ENCODE measurements around the gene LSM12. TPM values are rescaled to one million over a fixed set of nuclear protein-coding genes. Genes with fewer than 3 reads are reported as not detected.

LSM12 gene
- total RNA-seq, 1 experiment from 2014 or later, result 128 TPM

GRCh38 chr17:44081681-44082080 is 15.2 kb upstream of the LSM12 start:
- Histone ChIP-seq H3K9me3 (ENCODE audit: control insufficient read depth, low read depth, low read length) (no peaks in the 10 kb centered on the region), H2BK12ac (ENCODE audit: insufficient read length, low read depth, low read length) (no peak overlapping the region), H3K14ac (ENCODE audit: insufficient read depth, low read length) (no peak overlapping the region), H3K79me2 (ENCODE audit: insufficient read depth, low read length) (no peaks in the 10 kb centered on the region), H2AK5ac (ENCODE audit: insufficient read length, low read length) (no peak overlapping the region), H3K27me3 (ENCODE audit: insufficient read depth, low read length) (no peaks in the 10 kb centered on the region), H4K8ac (replicated peaks; ENCODE audit: insufficient read length, low read depth, low read length) (no peak overlapping the region), H4K91ac (ENCODE audit: insufficient read length, low read depth, low read length) (no peak overlapping the region), H2BK5ac (ENCODE audit: insufficient read length, low read length) (no peak overlapping the region), H3K79me1 (ENCODE audit: insufficient read depth, low read depth, low read length, poor library complexity, severe bottlenecking) (no peaks in the 10 kb centered on the region), H4K20me1 (ENCODE audit: control insufficient read depth, insufficient read depth, insufficient read length) (no peaks in the 10 kb centered on the region), H3K23me2 (ENCODE audit: insufficient read length, low read depth, low read length, poor library complexity, severe bottlenecking) (no peaks in the 10 kb centered on the region), H3K56ac (ENCODE audit: insufficient read length, low read depth, low read length) (no peak overlapping the region), H3K4ac (ENCODE audit: low read depth, low read length) (no peak overlapping the region), H3K27ac (ENCODE audit: insufficient read length, low read depth, low read length) (no peak overlapping the region), H3K9ac (ENCODE audit: extremely low read depth, insufficient read length, low read length) (no peak overlapping the region), H2BK15ac (ENCODE audit: low read depth, low read length) (no peak overlapping the region), H3K23ac (ENCODE audit: insufficient read length, low read depth, low read length) (no peak overlapping the region), H2BK20ac (ENCODE audit: low read depth, low read length, poor library complexity, severe bottlenecking) (no peak overlapping the region), H2AFZ (ENCODE audit: low read length) (no peak overlapping the region), H3T11ph (ENCODE audit: low read length) (no peak overlapping the region), H3K18ac (ENCODE audit: insufficient read length, low read depth, low read length) (no peak overlapping the region), H3K4me2 (ENCODE audit: insufficient read depth, insufficient read length, low read length) (no peak overlapping the region), H2BK120ac (ENCODE audit: low read depth, low read length, poor library complexity, severe bottlenecking) (no peak overlapping the region), H3K4me1 (ENCODE audit: insufficient read depth, low read length) (no peaks in the 10 kb centered on the region), H4K5ac (ENCODE audit: insufficient read length, low read depth, low read length) (no peak overlapping the region)
- Mint-ChIP-seq H3K4me3 (no peak overlapping the region), H3K36me3 (ENCODE audit: insufficient read depth in 1 of 3, low read depth in 3 of 3) (peaks cover 26 to 69% (median 62%) of the 10 kb centered on the region in 3 experiments; a peak in 6 of 7 replicates), H3K27me3 (ENCODE audit: low read depth) (peaks cover 1% of the 10 kb centered on the region), H3K9me3 (no peaks in the 10 kb centered on the region), H3K4me1 (peaks cover 18 to 26% of the 10 kb centered on the region in 2 experiments), H3K27ac (no peak overlapping the region)
- DNase-seq, result no peak
- WGBS (ENCODE audit: extremely low coverage, insufficient read length, low lambda C conversion rate), result no CpG with 5 or more reads among the region's 3 CpGs
- TF ChIP-seq, protein P1, sequence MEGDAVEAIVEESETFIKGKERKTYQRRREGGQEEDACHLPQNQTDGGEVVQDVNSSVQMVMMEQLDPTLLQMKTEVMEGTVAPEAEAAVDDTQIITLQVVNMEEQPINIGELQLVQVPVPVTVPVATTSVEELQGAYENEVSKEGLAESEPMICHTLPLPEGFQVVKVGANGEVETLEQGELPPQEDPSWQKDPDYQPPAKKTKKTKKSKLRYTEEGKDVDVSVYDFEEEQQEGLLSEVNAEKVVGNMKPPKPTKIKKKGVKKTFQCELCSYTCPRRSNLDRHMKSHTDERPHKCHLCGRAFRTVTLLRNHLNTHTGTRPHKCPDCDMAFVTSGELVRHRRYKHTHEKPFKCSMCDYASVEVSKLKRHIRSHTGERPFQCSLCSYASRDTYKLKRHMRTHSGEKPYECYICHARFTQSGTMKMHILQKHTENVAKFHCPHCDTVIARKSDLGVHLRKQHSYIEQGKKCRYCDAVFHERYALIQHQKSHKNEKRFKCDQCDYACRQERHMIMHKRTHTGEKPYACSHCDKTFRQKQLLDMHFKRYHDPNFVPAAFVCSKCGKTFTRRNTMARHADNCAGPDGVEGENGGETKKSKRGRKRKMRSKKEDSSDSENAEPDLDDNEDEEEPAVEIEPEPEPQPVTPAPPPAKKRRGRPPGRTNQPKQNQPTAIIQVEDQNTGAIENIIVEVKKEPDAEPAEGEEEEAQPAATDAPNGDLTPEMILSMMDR (conservative IDR thresholded peaks at IDR 0.05), result no peak

All from H9 (cell line).